K562 (cell line): ENCODE measurements around the gene NCOA3.

ENCODE experiments used
- CXXC5 ChIP-seq: fragments of 250-450 bp; sonication (Bioruptor Pico); IDR thresholded peaks from 2 replicates; pipeline ENCODE4 v1.8.0; 2022; ENCODE audit warnings: inconsistent platforms, mild to moderate bottlenecking, moderate library complexity
- ELF1 ChIP-seq: fragments of 200-800 bp; sonication (Bioruptor generic); IDR thresholded peaks from 2 replicates; pipeline ENCODE4 v1.6.1; 2016; ENCODE audit warnings: missing genetic modification characterization, missing compliant biosample characterization
- FOXP1 ChIP-seq: sonication (generic); formaldehyde crosslinking; IDR thresholded peaks from 2 replicates; pipeline ENCODE4 v1.8.0; 2022; ENCODE audit warnings: mild to moderate bottlenecking, missing genetic modification reagents
- HLTF ChIP-seq: fragments of 450-650 bp; IDR thresholded peaks from 2 replicates; pipeline ENCODE4 v1.6.1; 2016
- MXI1 ChIP-seq: IDR thresholded peaks from 2 replicates; pipeline ENCODE4 v1.6.1; 2011; ENCODE audit warnings: low read depth, mild to moderate bottlenecking, improper control_type of control experiment, low read length
- POLR2AphosphoS5 ChIP-seq: IDR thresholded peaks from 2 replicates; pipeline ENCODE4 v1.6.1; 2011; ENCODE audit warnings: mild to moderate bottlenecking, low read depth, low read length, moderate library complexity; ENCODE audit not compliant: control insufficient read depth, insufficient read depth
- PPARD ChIP-seq: fragments of 250-450 bp; sonication (Bioruptor Pico); IDR thresholded peaks from 2 replicates; pipeline ENCODE4 v1.8.0; 2022; ENCODE audit warnings: inconsistent platforms, mild to moderate bottlenecking, moderate library complexity
- SIN3A ChIP-seq, 2 experiments: fragments of 150-350 bp in 1 of 2; IDR thresholded peaks; 2 replicates each; pipeline ENCODE4 v1.6.1; 2011 to 2016; ENCODE audit warnings: borderline replicate concordance in 2 of 2, low read depth in 2 of 2, low read length in 2 of 2, mild to moderate bottlenecking in 2 of 2, moderate library complexity in 2 of 2; ENCODE audit not compliant: control insufficient read depth in 1 of 2
- TF ChIP-seq, protein P1 (sequence below), 3 experiments: IDR thresholded peaks in 2 of 3; conservative IDR thresholded peaks in 1 of 3; 2 replicates each; pipeline ENCODE4 v1.5.1; 2011 to 2012; ENCODE audit warnings: low read length in 3 of 3, mild to moderate bottlenecking in 3 of 3, control low read depth in 2 of 3, improper control_type of control experiment in 1 of 3, inconsistent platforms in 1 of 3, low read depth in 1 of 3, mixed read lengths in 1 of 3, moderate library complexity in 1 of 3; ENCODE audit not compliant: insufficient read depth in 2 of 3
- TF ChIP-seq, protein P2 (sequence below): fragments of 450-650 bp; IDR thresholded peaks from 2 replicates; pipeline ENCODE4 v1.6.1; 2016; ENCODE audit warnings: antibody characterized with exemption
- TF ChIP-seq, protein P3 (sequence below): IDR thresholded peaks from 2 replicates; pipeline ENCODE4 v1.6.1; 2012; ENCODE audit warnings: low read depth, low read length, improper control_type of control experiment, borderline replicate concordance

DNA sequence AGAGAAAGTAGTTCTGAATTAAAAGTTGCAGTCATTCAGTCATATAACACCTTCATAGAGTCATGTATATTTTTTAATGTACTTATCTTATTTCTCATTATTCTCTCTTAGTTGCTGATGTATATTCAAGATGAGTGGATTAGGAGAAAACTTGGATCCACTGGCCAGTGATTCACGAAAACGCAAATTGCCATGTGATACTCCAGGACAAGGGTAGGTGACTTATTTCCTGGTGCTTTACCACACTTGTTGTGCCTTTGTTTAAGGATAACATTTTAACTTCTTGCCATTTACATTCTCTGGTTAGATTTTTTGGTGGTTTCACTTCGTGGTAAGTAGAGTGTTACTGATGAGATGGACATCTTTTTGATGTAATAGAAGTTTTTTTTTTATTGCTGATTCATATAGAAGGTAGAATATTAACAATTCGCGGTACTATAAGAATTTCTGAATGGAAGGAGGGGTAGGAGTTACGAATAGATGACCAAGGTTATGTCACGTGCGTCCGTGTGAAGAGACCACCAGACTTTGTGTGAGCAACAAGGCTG, 120.5 kb downstream of the NCOA3 start:
- TF ChIP-seq, protein P1, sequence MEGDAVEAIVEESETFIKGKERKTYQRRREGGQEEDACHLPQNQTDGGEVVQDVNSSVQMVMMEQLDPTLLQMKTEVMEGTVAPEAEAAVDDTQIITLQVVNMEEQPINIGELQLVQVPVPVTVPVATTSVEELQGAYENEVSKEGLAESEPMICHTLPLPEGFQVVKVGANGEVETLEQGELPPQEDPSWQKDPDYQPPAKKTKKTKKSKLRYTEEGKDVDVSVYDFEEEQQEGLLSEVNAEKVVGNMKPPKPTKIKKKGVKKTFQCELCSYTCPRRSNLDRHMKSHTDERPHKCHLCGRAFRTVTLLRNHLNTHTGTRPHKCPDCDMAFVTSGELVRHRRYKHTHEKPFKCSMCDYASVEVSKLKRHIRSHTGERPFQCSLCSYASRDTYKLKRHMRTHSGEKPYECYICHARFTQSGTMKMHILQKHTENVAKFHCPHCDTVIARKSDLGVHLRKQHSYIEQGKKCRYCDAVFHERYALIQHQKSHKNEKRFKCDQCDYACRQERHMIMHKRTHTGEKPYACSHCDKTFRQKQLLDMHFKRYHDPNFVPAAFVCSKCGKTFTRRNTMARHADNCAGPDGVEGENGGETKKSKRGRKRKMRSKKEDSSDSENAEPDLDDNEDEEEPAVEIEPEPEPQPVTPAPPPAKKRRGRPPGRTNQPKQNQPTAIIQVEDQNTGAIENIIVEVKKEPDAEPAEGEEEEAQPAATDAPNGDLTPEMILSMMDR (IDR thresholded peaks at IDR 0.05 in 2 of 3, conservative IDR thresholded peaks at IDR 0.05 in 1 of 3; ENCODE audit: insufficient read depth in 2 of 3, low read depth in 1 of 3, low read length in 3 of 3): no peak
- TF ChIP-seq, protein P2, sequence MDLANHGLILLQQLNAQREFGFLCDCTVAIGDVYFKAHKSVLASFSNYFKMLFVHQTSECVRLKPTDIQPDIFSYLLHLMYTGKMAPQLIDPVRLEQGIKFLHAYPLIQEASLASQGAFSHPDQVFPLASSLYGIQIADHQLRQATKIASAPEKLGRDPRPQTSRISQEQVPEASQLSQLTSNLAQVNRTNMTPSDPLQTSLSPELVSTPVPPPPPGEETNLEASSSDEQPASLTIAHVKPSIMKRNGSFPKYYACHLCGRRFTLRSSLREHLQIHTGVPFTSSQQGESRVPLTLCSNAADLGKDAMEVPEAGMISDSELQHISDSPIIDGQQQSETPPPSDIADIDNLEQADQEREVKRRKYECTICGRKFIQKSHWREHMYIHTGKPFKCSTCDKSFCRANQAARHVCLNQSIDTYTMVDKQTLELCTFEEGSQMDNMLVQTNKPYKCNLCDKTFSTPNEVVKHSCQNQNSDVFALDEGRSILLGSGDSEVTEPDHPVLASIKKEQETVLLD: no peak
- TF ChIP-seq FOXP1 (CRISPR knock-in tag) (no peak), POLR2AphosphoS5 (no peak), CXXC5 (CRISPR knock-in tag) (no peak), MXI1 (no peak), ELF1 (no peak), HLTF (no peak), PPARD (CRISPR knock-in tag) (no peak), SIN3A (IDR thresholded peaks at IDR 0.05; ENCODE audit: borderline replicate concordance in 2 of 2, control insufficient read depth in 1 of 2, low read depth in 2 of 2, low read length in 2 of 2) (no peak)
- TF ChIP-seq, protein P3, sequence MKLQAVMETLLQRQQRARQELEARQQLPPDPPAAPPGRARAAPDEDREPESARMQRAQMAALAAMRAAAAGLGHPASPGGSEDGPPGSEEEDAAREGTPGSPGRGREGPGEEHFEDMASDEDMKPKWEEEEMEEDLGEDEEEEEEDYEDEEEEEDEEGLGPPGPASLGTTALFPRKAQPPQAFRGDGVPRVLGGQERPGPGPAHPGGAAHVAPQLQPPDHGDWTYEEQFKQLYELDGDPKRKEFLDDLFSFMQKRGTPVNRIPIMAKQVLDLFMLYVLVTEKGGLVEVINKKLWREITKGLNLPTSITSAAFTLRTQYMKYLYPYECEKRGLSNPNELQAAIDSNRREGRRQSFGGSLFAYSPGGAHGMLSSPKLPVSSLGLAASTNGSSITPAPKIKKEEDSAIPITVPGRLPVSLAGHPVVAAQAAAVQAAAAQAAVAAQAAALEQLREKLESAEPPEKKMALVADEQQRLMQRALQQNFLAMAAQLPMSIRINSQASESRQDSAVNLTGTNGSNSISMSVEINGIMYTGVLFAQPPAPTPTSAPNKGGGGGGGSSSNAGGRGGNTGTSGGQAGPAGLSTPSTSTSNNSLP: no peak
